NCI-H2171 (cell line): ENCODE measurements around the gene CLDN34.

Experiments used
- DNase-seq: peaks from one replicate; lab custom pipeline; 2025; lab: John Stamatoyannopoulos, UW

Gene CLDN34

GRCh38 chrX:9980927-9981326 is 13.8 kb downstream of the CLDN34 start:
- no peak for DNase-seq

- DNase-seq: no peak
Observed at GRCh38 chrX:9983441-9983840, 16.3 kb downstream of the CLDN34 start.

GRCh38 chrX:9983846-9984245 is 16.7 kb downstream of the CLDN34 start:
- no peak for DNase-seq

- no peak for DNase-seq
Observed at GRCh38 chrX:9988762-9989161, 21.6 kb downstream of the CLDN34 start.

- DNase-seq: no peak
Observed at GRCh38 chrX:9992061-9992460, 24.9 kb downstream of the CLDN34 start.

GRCh38 chrX:9992724-9993123 is 25.6 kb downstream of the CLDN34 start:
- DNase-seq: no peak

GRCh38 chrX:9995855-9996339 is 28.7 kb downstream of the CLDN34 start:
- DNase-seq: peak; percentile 46

GRCh38 chrX:9997041-9997440 is 29.9 kb downstream of the CLDN34 start:
- no peak for DNase-seq

- no peak for DNase-seq
Observed at GRCh38 chrX:9997524-9997923, 30.4 kb downstream of the CLDN34 start.

- DNase-seq: no peak
Observed at GRCh38 chrX:10001496-10001895, 34.3 kb downstream of the CLDN34 start.

- no peak for DNase-seq
Observed at GRCh38 chrX:10004832-10005475, 37.8 kb downstream of the CLDN34 start.

GRCh38 chrX:10006086-10006485 is 38.9 kb downstream of the CLDN34 start:
- DNase-seq: no peak

- no peak for DNase-seq
Observed at GRCh38 chrX:10006770-10007169, 39.6 kb downstream of the CLDN34 start.

- no peak for DNase-seq
Observed at GRCh38 chrX:10007621-10008020, 40.5 kb downstream of the CLDN34 start.

- no peak for DNase-seq
Observed at GRCh38 chrX:10008483-10009056, 41.4 kb downstream of the CLDN34 start.

GRCh38 chrX:10009741-10010140 is 42.6 kb downstream of the CLDN34 start:
- no peak for DNase-seq

GRCh38 chrX:10010686-10011085 is 43.5 kb downstream of the CLDN34 start:
- DNase-seq: no peak

GRCh38 chrX:10011261-10011931 is 44.2 kb downstream of the CLDN34 start:
- no peak for DNase-seq

- no peak for DNase-seq
Observed at GRCh38 chrX:10011991-10012390, 44.8 kb downstream of the CLDN34 start.

- peak; percentile 73 for DNase-seq
Observed at GRCh38 chrX:10014462-10015354, 47.5 kb downstream of the CLDN34 start.

GRCh38 chrX:10015355-10015722 is 48.2 kb downstream of the CLDN34 start:
- no peak for DNase-seq

- DNase-seq: no peak
Observed at GRCh38 chrX:10015723-10016518, 48.8 kb downstream of the CLDN34 start.
